IMR-90 (cell line): ENCODE measurements around the gene GPC6.

Experiments
- BHLHE40 ChIP-seq: fragments of 150-350 bp; IDR thresholded peaks from 2 replicates; pipeline ENCODE4 v1.6.1; 2016; ENCODE audit warnings: mild to moderate bottlenecking, low read depth, low read length
- CHD1 ChIP-seq: IDR thresholded peaks from 2 replicates; pipeline ENCODE4 v1.6.1; 2012; ENCODE audit warnings: low read depth, low read length, improper control_type of control experiment
- CTCF ChIP-seq: conservative IDR thresholded peaks from 2 replicates; pipeline ENCODE4 v1.5.1; 2012; ENCODE audit warnings: mild to moderate bottlenecking, low read depth, low read length, improper control_type of control experiment
- NFE2L2 ChIP-seq: fragments of 150-350 bp; IDR thresholded peaks from 2 replicates; pipeline ENCODE4 v1.6.1; 2016; ENCODE audit warnings: low read depth, mild to moderate bottlenecking, low read length
- POLR2A ChIP-seq: IDR thresholded peaks from 2 replicates; pipeline ENCODE4 v1.6.1; 2012; ENCODE audit warnings: mild to moderate bottlenecking, low read depth, low read length
- RCOR1 ChIP-seq: IDR thresholded peaks from 2 replicates; pipeline ENCODE4 v1.6.1; 2012; ENCODE audit warnings: mild to moderate bottlenecking, low read length, improper control_type of control experiment; ENCODE audit not compliant: insufficient replicate concordance

- no peak for TF ChIP-seq CTCF
- TF ChIP-seq RCOR1, result no peak
- TF ChIP-seq CHD1, result no peak
- no peak for TF ChIP-seq POLR2A
- TF ChIP-seq NFE2L2, result no peak
- no peak for TF ChIP-seq BHLHE40
Observed at GRCh38 chr13:94333131-94333820, 1106.7 kb downstream of the GPC6 start.
